GM23338 (cell line): ENCODE measurements around the gene SZT2. TPM values are rescaled to one million over a fixed set of nuclear protein-coding genes. Genes with fewer than 3 reads are reported as not detected.

Source experiments
- ATAC-seq: fragments of 200-7000 bp; cut with Tn5 transposase; 3 replicates; pipeline ENCODE4 v1.9.1; 2020
- DNase-seq: peaks from one replicate; pipeline ENCODE4 v3.0.0-alpha.2; 2015; ENCODE audit warnings: low spot score
- H2AFZ ChIP-seq: fragments of 200-600 bp; sonication (generic); 2 replicates; pipeline ENCODE4 v1.8.0; 2016; ENCODE audit warnings: antibody characterized with exemption, mild to moderate bottlenecking, moderate library complexity
- H3F3A ChIP-seq: fragments of 200-600 bp; sonication (generic); replicated peaks from 2 replicates; pipeline ENCODE4 v1.8.0; 2017; ENCODE audit warnings: antibody characterized with exemption, mixed run types, low read depth
- H3K27ac ChIP-seq: fragments of 200-600 bp; sonication (generic); 2 replicates; pipeline ENCODE4 v1.6.1; 2016; ENCODE audit warnings: low read depth
- H3K27me3 ChIP-seq: fragments of 200-600 bp; sonication (generic); 2 replicates; pipeline ENCODE4 v1.8.0; 2016; ENCODE audit warnings: mild to moderate bottlenecking, mixed run types, moderate library complexity; ENCODE audit not compliant: insufficient read depth
- H3K36me3 ChIP-seq: fragments of 200-600 bp; sonication (generic); 2 replicates; pipeline ENCODE4 v1.8.0; 2016; ENCODE audit warnings: mild to moderate bottlenecking; ENCODE audit not compliant: insufficient read depth
- H3K4me1 ChIP-seq: fragments of 200-600 bp; sonication (generic); 2 replicates; pipeline ENCODE4 v1.8.0; 2016; ENCODE audit warnings: mild to moderate bottlenecking, moderate library complexity; ENCODE audit not compliant: insufficient read depth
- H3K4me2 ChIP-seq: fragments of 200-600 bp; sonication (generic); 2 replicates; pipeline ENCODE4 v1.7.1; 2017; ENCODE audit warnings: mixed run types
- H3K4me3 ChIP-seq: fragments of 200-600 bp; sonication (generic); 2 replicates; pipeline ENCODE4 v1.6.1; 2016; ENCODE audit warnings: mixed run types
- H3K79me2 ChIP-seq: fragments of 200-600 bp; sonication (generic); replicated peaks from 2 replicates; pipeline ENCODE4 v1.8.0; 2017; ENCODE audit warnings: mild to moderate bottlenecking; ENCODE audit not compliant: insufficient read depth
- H3K9me2 ChIP-seq: fragments of 200-600 bp; sonication (generic); 2 replicates; pipeline ENCODE4 v1.8.0; 2017; ENCODE audit not compliant: insufficient read depth
- H4K20me1 ChIP-seq: fragments of 200-600 bp; sonication (generic); replicated peaks from 2 replicates; pipeline ENCODE4 v1.8.0; 2017; ENCODE audit warnings: mild to moderate bottlenecking; ENCODE audit not compliant: insufficient read depth
- H3K27ac Mint-ChIP-seq: 2 replicates; pipeline ENCODE4 v1.8.0; 2020; ENCODE audit warnings: inconsistent platforms, mild to moderate bottlenecking, moderate library complexity, mixed read lengths
- H3K27me3 Mint-ChIP-seq: 3 replicates; pipeline ENCODE4 v1.8.0; 2022; ENCODE audit warnings: low read depth, mild to moderate bottlenecking, moderate library complexity, mixed read lengths, inconsistent platforms; ENCODE audit not compliant: insufficient read depth, poor library complexity
- H3K36me3 Mint-ChIP-seq: 3 replicates; pipeline ENCODE4 v1.8.0; 2021; ENCODE audit warnings: low read depth, mild to moderate bottlenecking, inconsistent platforms, moderate library complexity, mixed read lengths
- H3K4me1 Mint-ChIP-seq: 3 replicates; pipeline ENCODE4 v1.8.0; 2020; ENCODE audit warnings: mild to moderate bottlenecking, inconsistent platforms, mixed read lengths
- H3K4me3 Mint-ChIP-seq: 3 replicates; pipeline ENCODE4 v1.8.0; 2021; ENCODE audit warnings: moderate library complexity, mild to moderate bottlenecking, inconsistent platforms, mixed read lengths
- H3K9me3 Mint-ChIP-seq: 3 replicates; pipeline ENCODE4 v1.8.0; 2020; ENCODE audit warnings: moderate library complexity, mild to moderate bottlenecking, inconsistent platforms, mixed read lengths
- CREB1 ChIP-seq: fragments of 250-450 bp; sonication (Bioruptor Pico); IDR thresholded peaks from 2 replicates; pipeline ENCODE4 v1.5.0; 2020; ENCODE audit warnings: low read depth, mild to moderate bottlenecking, moderate library complexity
- CTCF ChIP-seq, 2 experiments: fragments of 200-600 bp in 1 of 2; sonication (generic) in 1 of 2; conservative IDR thresholded peaks; 2 replicates each; pipeline versions ENCODE4 v1.5.1 to v1.6.1; 2016 to 2017; ENCODE audit warnings: antibody characterized with exemption in 2 of 2, low read depth in 2 of 2, mild to moderate bottlenecking in 2 of 2, moderate library complexity in 1 of 2
- EZH2 ChIP-seq: fragments of 200-600 bp; sonication (generic); IDR thresholded peaks from one replicate; pipeline ENCODE4 v1.8.0; 2017; ENCODE audit warnings: antibody characterized with exemption, mild to moderate bottlenecking, low read depth; ENCODE audit not compliant: unreplicated experiment
- EZH2phosphoT487 ChIP-seq: fragments of 200-600 bp; sonication (generic); IDR thresholded peaks from one replicate; pipeline ENCODE4 v1.8.1; 2018; ENCODE audit warnings: antibody characterized with exemption; ENCODE audit not compliant: unreplicated experiment
- JUNB ChIP-seq: IDR thresholded peaks from one replicate; pipeline ENCODE4 v1.6.1; 2016; ENCODE audit warnings: antibody characterized with exemption; ENCODE audit not compliant: unreplicated experiment
- NANOG ChIP-seq: IDR thresholded peaks from 2 replicates; pipeline ENCODE4 v1.6.1; 2016; ENCODE audit warnings: antibody characterized with exemption, borderline replicate concordance
- POLR2AphosphoS5 ChIP-seq: IDR thresholded peaks from 2 replicates; pipeline ENCODE4 v1.6.1; 2016; ENCODE audit warnings: antibody characterized with exemption, low read depth
- STAT1 ChIP-seq: IDR thresholded peaks from one replicate; pipeline ENCODE4 v1.6.1; 2016; ENCODE audit warnings: antibody characterized with exemption; ENCODE audit not compliant: unreplicated experiment
- polyA plus RNA-seq: library from polyadenylated mRNA; unstranded; fragments of >200 nt; fragmentation: Nextera tagmentation; extraction: Ambion mirVana; gene quantifications from 2 replicates; pipeline ENCODE4 v1.2.1, GENCODE V29; 2016
- total RNA-seq: library from RNA; depleted of rRNA; stranded (reverse); fragments of >200 nt; shearing (Covaris generic); gene quantifications from 2 replicates; pipeline ENCODE4 v1.2.3, GENCODE V29; 2014
- TF ChIP-seq, protein P1 (sequence below): IDR thresholded peaks from 2 replicates; pipeline ENCODE4 v1.6.1; 2016; ENCODE audit warnings: antibody characterized with exemption
- TF ChIP-seq, protein P2 (sequence below): IDR thresholded peaks from one replicate; pipeline ENCODE4 v1.6.1; 2018; ENCODE audit warnings: antibody characterized with exemption; ENCODE audit not compliant: unreplicated experiment
- TF ChIP-seq, protein P3 (sequence below): fragments of 250-450 bp; sonication (Bioruptor Pico); IDR thresholded peaks from 2 replicates; pipeline ENCODE4 v1.5.0; 2020; ENCODE audit warnings: mild to moderate bottlenecking, moderate library complexity

Gene SZT2
- total and polyA plus RNA-seq, 2 experiments from 2014 or later = 4.1 to 16.1 TPM

DNA sequence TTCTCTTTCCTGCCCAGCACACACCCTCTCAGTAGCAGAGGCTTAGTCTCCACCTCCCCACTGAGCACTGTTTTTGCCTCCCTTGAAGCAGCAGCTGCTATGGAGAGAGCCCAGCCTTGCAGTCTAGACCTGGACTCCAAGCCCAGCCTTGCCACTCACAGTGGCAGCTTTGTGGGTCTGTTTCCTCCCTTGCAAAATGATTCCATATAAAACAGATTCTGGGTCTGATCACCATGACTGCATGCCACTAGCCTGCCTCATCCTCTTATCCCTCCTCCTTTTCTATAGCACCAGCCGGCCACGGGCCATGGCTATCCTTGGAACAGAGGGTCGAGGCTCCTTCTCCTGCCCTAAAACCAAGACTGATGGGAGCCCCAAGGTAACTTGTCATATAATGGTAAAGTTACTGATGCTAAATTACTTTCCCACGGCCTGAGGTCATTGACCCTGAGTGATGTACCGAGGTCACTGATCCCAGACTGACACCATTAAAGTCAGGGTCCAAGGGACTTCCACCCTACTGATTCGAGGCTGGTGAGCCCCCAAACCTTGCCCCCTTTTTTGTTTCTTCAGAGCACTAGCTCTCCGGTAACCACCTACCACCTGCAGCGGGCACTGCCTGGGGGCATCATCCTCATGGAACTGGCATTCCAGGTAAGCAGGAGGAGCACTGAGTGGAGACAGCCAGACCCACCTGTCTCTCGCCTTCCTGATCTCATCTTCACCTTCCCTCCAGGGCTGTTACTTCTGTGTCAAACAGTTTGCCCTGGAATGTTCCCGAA lies 56.1 kb downstream of the SZT2 start (continued):
- TF ChIP-seq JUNB = no peak
- TF ChIP-seq CREB1 (CRISPR knock-in tag) = no peak
- no peak for TF ChIP-seq EZH2
- TF ChIP-seq, protein P1, sequence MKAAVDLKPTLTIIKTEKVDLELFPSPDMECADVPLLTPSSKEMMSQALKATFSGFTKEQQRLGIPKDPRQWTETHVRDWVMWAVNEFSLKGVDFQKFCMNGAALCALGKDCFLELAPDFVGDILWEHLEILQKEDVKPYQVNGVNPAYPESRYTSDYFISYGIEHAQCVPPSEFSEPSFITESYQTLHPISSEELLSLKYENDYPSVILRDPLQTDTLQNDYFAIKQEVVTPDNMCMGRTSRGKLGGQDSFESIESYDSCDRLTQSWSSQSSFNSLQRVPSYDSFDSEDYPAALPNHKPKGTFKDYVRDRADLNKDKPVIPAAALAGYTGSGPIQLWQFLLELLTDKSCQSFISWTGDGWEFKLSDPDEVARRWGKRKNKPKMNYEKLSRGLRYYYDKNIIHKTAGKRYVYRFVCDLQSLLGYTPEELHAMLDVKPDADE = no peak
- TF ChIP-seq, protein P2, sequence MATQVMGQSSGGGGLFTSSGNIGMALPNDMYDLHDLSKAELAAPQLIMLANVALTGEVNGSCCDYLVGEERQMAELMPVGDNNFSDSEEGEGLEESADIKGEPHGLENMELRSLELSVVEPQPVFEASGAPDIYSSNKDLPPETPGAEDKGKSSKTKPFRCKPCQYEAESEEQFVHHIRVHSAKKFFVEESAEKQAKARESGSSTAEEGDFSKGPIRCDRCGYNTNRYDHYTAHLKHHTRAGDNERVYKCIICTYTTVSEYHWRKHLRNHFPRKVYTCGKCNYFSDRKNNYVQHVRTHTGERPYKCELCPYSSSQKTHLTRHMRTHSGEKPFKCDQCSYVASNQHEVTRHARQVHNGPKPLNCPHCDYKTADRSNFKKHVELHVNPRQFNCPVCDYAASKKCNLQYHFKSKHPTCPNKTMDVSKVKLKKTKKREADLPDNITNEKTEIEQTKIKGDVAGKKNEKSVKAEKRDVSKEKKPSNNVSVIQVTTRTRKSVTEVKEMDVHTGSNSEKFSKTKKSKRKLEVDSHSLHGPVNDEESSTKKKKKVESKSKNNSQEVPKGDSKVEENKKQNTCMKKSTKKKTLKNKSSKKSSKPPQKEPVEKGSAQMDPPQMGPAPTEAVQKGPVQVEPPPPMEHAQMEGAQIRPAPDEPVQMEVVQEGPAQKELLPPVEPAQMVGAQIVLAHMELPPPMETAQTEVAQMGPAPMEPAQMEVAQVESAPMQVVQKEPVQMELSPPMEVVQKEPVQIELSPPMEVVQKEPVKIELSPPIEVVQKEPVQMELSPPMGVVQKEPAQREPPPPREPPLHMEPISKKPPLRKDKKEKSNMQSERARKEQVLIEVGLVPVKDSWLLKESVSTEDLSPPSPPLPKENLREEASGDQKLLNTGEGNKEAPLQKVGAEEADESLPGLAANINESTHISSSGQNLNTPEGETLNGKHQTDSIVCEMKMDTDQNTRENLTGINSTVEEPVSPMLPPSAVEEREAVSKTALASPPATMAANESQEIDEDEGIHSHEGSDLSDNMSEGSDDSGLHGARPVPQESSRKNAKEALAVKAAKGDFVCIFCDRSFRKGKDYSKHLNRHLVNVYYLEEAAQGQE = no peak
- no peak for TF ChIP-seq POLR2AphosphoS5
- TF ChIP-seq CTCF (conservative IDR thresholded peaks at IDR 0.05; ENCODE audit: low read depth in 2 of 2) = no peak
- TF ChIP-seq EZH2phosphoT487 = no peak
- TF ChIP-seq STAT1 = no peak

- Histone ChIP-seq H3K9me2 (no peaks in the 10 kb centered on the region), H3K27me3 (no peaks in the 10 kb centered on the region), H3K4me1 (no peaks in the 10 kb centered on the region), H3F3A (no peaks in the 10 kb centered on the region), H2AFZ (no peak overlapping the region), H3K27ac (no peak overlapping the region), H3K36me3 (no peaks in the 10 kb centered on the region; the same call in 1 of the 2 replicates), H3K4me3 (no peak overlapping the region), H3K79me2 (no peaks in the 10 kb centered on the region), H3K4me2 (no peak overlapping the region), H4K20me1 (no peaks in the 10 kb centered on the region)
- no peak for ATAC-seq
- H3K9me3 Mint-ChIP-seq = no peaks in the 10 kb centered on the region
- DNase-seq = no peak
- H3K27ac Mint-ChIP-seq = no peak overlapping the region
- H3K36me3 Mint-ChIP-seq = peaks cover 44% of the 10 kb centered on the region
- peaks cover 6% of the 10 kb centered on the region for H3K27me3 Mint-ChIP-seq
- H3K4me1 Mint-ChIP-seq = peaks cover 10% of the 10 kb centered on the region; the same call in 2 of the 3 replicates
- H3K4me3 Mint-ChIP-seq = no peak overlapping the region
- TF ChIP-seq, protein P3, sequence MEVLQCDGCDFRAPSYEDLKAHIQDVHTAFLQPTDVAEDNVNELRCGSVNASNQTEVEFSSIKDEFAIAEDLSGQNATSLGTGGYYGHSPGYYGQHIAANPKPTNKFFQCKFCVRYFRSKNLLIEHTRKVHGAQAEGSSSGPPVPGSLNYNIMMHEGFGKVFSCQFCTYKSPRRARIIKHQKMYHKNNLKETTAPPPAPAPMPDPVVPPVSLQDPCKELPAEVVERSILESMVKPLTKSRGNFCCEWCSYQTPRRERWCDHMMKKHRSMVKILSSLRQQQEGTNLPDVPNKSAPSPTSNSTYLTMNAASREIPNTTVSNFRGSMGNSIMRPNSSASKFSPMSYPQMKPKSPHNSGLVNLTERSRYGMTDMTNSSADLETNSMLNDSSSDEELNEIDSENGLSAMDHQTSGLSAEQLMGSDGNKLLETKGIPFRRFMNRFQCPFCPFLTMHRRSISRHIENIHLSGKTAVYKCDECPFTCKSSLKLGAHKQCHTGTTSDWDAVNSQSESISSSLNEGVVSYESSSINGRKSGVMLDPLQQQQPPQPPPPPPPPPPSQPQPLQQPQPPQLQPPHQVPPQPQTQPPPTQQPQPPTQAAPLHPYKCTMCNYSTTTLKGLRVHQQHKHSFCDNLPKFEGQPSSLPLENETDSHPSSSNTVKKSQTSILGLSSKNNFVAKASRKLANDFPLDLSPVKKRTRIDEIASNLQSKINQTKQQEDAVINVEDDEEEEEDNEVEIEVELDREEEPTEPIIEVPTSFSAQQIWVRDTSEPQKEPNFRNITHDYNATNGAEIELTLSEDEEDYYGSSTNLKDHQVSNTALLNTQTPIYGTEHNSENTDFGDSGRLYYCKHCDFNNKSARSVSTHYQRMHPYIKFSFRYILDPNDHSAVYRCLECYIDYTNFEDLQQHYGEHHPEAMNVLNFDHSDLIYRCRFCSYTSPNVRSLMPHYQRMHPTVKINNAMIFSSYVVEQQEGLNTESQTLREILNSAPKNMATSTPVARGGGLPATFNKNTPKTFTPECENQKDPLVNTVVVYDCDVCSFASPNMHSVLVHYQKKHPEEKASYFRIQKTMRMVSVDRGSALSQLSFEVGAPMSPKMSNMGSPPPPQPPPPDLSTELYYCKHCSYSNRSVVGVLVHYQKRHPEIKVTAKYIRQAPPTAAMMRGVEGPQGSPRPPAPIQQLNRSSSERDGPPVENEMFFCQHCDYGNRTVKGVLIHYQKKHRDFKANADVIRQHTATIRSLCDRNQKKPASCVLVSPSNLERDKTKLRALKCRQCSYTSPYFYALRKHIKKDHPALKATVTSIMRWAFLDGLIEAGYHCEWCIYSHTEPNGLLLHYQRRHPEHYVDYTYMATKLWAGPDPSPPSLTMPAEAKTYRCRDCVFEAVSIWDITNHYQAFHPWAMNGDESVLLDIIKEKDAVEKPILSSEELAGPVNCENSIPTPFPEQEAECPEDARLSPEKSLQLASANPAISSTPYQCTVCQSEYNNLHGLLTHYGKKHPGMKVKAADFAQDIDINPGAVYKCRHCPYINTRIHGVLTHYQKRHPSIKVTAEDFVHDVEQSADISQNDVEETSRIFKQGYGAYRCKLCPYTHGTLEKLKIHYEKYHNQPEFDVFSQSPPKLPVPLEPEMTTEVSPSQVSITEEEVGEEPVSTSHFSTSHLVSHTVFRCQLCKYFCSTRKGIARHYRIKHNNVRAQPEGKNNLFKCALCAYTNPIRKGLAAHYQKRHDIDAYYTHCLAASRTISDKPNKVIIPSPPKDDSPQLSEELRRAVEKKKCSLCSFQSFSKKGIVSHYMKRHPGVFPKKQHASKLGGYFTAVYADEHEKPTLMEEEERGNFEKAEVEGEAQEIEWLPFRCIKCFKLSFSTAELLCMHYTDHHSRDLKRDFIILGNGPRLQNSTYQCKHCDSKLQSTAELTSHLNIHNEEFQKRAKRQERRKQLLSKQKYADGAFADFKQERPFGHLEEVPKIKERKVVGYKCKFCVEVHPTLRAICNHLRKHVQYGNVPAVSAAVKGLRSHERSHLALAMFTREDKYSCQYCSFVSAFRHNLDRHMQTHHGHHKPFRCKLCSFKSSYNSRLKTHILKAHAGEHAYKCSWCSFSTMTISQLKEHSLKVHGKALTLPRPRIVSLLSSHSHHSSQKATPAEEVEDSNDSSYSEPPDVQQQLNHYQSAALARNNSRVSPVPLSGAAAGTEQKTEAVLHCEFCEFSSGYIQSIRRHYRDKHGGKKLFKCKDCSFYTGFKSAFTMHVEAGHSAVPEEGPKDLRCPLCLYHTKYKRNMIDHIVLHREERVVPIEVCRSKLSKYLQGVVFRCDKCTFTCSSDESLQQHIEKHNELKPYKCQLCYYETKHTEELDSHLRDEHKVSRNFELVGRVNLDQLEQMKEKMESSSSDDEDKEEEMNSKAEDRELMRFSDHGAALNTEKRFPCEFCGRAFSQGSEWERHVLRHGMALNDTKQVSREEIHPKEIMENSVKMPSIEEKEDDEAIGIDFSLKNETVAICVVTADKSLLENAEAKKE (CRISPR knock-in tag) = no peak
- TF ChIP-seq NANOG = no peak
- TF ChIP-seq CREB1 (CRISPR knock-in tag) = no peak
- TF ChIP-seq EZH2 = no peak
- no peak for TF ChIP-seq STAT1
- no peak for TF ChIP-seq EZH2phosphoT487
Observed at GRCh38 chr1:43446388-43446740, 56.7 kb downstream of the SZT2 start.
